OCI-LY1 (cell line): ENCODE data around the gene EIF5A.

Source experiments
- H2AFZ ChIP-seq: fragments of 200-600 bp; sonication (generic), shearing (Covaris generic); 2 replicates; pipeline ENCODE4 v1.6.0; 2014; ENCODE audit warnings: antibody characterized with exemption, mild to moderate bottlenecking, low read length
- H3F3A ChIP-seq: fragments of 200-600 bp; sonication (generic), shearing (Covaris generic); 2 replicates; pipeline ENCODE4 v1.6.0; 2014; ENCODE audit warnings: mild to moderate bottlenecking, antibody characterized with exemption, low read length, moderate library complexity; ENCODE audit not compliant: insufficient read depth
- H3K27ac ChIP-seq: fragments of 200-600 bp; sonication (generic); 2 replicates; pipeline ENCODE4 v1.5.1; 2014; ENCODE audit warnings: low read length, mixed run types, mild to moderate bottlenecking, low read depth; ENCODE audit not compliant: poor library complexity, severe bottlenecking
- H3K27me3 ChIP-seq: fragments of 200-600 bp; sonication (generic); 2 replicates; pipeline ENCODE4 v1.6.0; 2014; ENCODE audit warnings: antibody characterized with exemption, mild to moderate bottlenecking, low read length, moderate library complexity; ENCODE audit not compliant: insufficient read depth
- H3K36me3 ChIP-seq: fragments of 200-600 bp; sonication (generic); 2 replicates; pipeline ENCODE4 v1.6.1; 2014; ENCODE audit warnings: mild to moderate bottlenecking, antibody characterized with exemption, low read length, moderate library complexity, mixed read lengths; ENCODE audit not compliant: insufficient read depth
- H3K4me1 ChIP-seq: fragments of 200-600 bp; sonication (generic); 2 replicates; pipeline ENCODE4 v1.5.1; 2014; ENCODE audit warnings: mild to moderate bottlenecking, low read length, moderate library complexity; ENCODE audit not compliant: insufficient read depth, severe bottlenecking
- H3K4me2 ChIP-seq: fragments of 200-600 bp; sonication (generic), shearing (Covaris generic); 2 replicates; pipeline ENCODE4 v1.6.1; 2014; ENCODE audit warnings: low read length
- H3K4me3 ChIP-seq: fragments of 200-600 bp; sonication (generic); 2 replicates; pipeline ENCODE4 v1.5.1; 2014; ENCODE audit warnings: low read length, low read depth, mild to moderate bottlenecking, mixed read lengths; ENCODE audit not compliant: poor library complexity, severe bottlenecking
- H3K79me2 ChIP-seq: fragments of 200-600 bp; shearing (Covaris generic); 2 replicates; pipeline ENCODE4 v1.6.1; 2016; ENCODE audit warnings: mixed run types, low read length, mixed read lengths; ENCODE audit not compliant: insufficient read depth
- H3K9ac ChIP-seq: fragments of 200-600 bp; sonication (generic), shearing (Covaris generic); 2 replicates; pipeline ENCODE4 v1.6.1; 2014; ENCODE audit warnings: mild to moderate bottlenecking, low read length, mixed read lengths
- H3K9me2 ChIP-seq: fragments of 200-600 bp; sonication (generic), shearing (Covaris generic); 2 replicates; pipeline ENCODE4 v1.6.1; 2014; ENCODE audit warnings: low read depth, mild to moderate bottlenecking, low read length, mixed read lengths
- H3K9me3 ChIP-seq: fragments of 200-600 bp; shearing (Covaris generic); 2 replicates; pipeline ENCODE4 v1.6.1; 2014; ENCODE audit warnings: low read length, mixed read lengths
- H4K20me1 ChIP-seq: fragments of 200-600 bp; sonication (generic), shearing (Covaris generic); 2 replicates; pipeline ENCODE4 v1.6.0; 2016; ENCODE audit warnings: mild to moderate bottlenecking, low read length; ENCODE audit not compliant: insufficient read depth
- EZH2 ChIP-seq: fragments of 200-600 bp; sonication (generic), shearing (Covaris generic); IDR thresholded peaks from 2 replicates; pipeline ENCODE4 v1.8.0; 2017; ENCODE audit warnings: borderline replicate concordance, mixed run types, mild to moderate bottlenecking, antibody characterized with exemption, low read length, moderate library complexity, mixed read lengths
- TF ChIP-seq, protein P1 (sequence below): fragments of 200-600 bp; sonication (generic), shearing (Covaris generic); IDR thresholded peaks from 2 replicates; pipeline ENCODE4 v1.5.1; 2017; ENCODE audit warnings: mild to moderate bottlenecking, antibody characterized with exemption, low read length, moderate library complexity, mixed read lengths

The EIF5A gene

DNA sequence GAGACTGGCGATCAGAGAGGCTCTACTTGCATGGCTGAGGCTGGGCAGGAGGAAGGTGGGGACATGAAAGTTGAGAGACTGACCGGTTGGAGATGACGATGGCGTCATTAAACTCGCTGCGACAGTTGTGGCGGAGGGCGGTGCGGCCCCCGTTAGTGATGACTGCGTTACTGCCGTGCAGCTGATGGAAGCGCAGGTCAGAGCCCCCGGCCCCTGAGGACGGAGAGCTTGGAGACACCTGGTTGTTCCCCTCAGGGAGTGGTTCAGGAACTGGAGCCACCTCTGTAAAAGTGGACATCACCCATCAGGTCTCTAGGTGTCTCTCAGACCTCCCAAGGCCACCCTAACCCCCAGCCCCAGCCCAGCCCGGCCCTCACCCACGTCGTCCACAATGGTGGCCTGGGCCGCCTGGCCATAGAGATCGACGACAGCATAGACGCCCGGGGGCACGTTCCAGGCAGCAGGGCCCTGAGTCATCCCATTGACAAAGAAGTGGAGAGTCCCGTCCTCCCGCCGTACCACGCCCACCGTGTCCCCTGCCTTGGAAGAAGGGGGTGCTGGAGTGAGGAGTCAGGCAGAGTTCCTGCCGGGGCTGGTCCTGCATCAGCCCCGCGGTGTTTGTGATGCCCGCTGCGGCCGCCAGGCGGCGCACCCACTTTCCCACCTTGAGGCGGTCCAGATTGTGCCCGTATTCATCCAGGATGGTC lies 16.5 kb downstream of the EIF5A start:
- TF ChIP-seq EZH2 = no peak
- TF ChIP-seq, protein P1, sequence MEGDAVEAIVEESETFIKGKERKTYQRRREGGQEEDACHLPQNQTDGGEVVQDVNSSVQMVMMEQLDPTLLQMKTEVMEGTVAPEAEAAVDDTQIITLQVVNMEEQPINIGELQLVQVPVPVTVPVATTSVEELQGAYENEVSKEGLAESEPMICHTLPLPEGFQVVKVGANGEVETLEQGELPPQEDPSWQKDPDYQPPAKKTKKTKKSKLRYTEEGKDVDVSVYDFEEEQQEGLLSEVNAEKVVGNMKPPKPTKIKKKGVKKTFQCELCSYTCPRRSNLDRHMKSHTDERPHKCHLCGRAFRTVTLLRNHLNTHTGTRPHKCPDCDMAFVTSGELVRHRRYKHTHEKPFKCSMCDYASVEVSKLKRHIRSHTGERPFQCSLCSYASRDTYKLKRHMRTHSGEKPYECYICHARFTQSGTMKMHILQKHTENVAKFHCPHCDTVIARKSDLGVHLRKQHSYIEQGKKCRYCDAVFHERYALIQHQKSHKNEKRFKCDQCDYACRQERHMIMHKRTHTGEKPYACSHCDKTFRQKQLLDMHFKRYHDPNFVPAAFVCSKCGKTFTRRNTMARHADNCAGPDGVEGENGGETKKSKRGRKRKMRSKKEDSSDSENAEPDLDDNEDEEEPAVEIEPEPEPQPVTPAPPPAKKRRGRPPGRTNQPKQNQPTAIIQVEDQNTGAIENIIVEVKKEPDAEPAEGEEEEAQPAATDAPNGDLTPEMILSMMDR = peak; percentile 92
- Histone ChIP-seq H3K9ac (no peak overlapping the region), H3K9me3 (no peaks in the 10 kb centered on the region), H3K36me3 (peaks cover 69% of the 10 kb centered on the region), H3K4me2 (no peak overlapping the region), H4K20me1 (no peaks in the 10 kb centered on the region), H3K27me3 (no peaks in the 10 kb centered on the region), H3F3A (0 out of 2 replicates have a peak, but pooled peaks cover 2% of the 10 kb centered on the region), H3K79me2 (no peaks in the 10 kb centered on the region), H2AFZ (no peak overlapping the region), H3K4me3 (no peak overlapping the region), H3K27ac (no peak overlapping the region), H3K9me2 (no peaks in the 10 kb centered on the region), H3K4me1 (peaks cover 13% of the 10 kb centered on the region)

DNA sequence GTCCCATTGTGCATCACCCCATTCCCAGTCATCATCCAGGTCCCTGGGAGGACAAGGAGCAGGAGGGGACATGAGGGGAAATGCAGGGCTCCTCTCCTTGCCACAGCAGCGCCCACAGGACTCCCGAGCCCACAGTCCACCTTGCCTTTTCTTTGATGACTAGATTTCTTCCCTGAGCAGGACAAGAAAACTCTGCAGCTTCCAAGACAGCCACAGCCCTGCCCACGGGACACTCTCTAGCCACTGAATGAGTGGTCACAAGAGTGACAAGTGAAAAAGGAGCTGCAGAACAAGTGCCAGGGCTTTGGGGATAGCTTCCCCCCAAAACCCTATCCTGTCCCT lies 17.0 kb downstream of the EIF5A start:
- Histone ChIP-seq H3K79me2 (no peaks in the 10 kb centered on the region), H3K9ac (no peak overlapping the region), H3K27ac (no peak overlapping the region), H3K4me3 (no peak overlapping the region), H4K20me1 (no peaks in the 10 kb centered on the region), H2AFZ (no peak overlapping the region), H3K9me2 (no peaks in the 10 kb centered on the region), H3K4me1 (peaks cover 13% of the 10 kb centered on the region), H3K36me3 (peaks cover 65% of the 10 kb centered on the region), H3K9me3 (no peaks in the 10 kb centered on the region), H3K27me3 (no peaks in the 10 kb centered on the region), H3K4me2 (no peak overlapping the region), H3F3A (0 out of 2 replicates have a peak, but pooled peaks cover 2% of the 10 kb centered on the region)
- TF ChIP-seq, protein P1 = no peak; the same call in 1 of the 2 replicates
- TF ChIP-seq EZH2 = no peak

DNA sequence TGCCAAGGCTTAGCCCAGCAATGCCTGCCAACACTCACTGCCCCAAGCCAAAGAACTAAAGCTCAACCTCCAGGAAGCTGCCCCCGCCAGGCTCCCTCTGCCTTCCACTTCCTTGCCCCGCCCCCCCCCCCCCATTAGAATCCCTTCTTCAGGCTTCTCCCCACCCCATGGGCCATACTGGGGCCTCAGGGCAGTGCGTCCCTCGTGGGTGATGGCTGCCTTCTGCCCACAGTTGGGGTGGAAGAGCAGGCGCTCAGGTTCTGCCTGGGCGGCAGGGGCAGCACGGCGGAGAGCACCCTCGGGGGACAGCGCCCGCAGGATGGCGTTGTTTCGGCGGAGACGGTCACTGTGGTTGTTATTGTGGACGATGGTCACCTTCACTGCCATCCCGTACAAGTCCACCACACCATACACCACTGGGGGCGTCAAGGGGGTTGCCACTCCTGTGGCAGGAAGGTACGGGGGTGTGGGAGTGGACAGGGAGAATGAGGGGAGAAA lies 17.7 kb downstream of the EIF5A start:
- no peaks in the 10 kb centered on the region for H3K27me3 ChIP-seq
- no peak overlapping the region for H2AFZ ChIP-seq
- TF ChIP-seq, protein P1 = no peak
- no peak for TF ChIP-seq EZH2
- no peaks in the 10 kb centered on the region for H4K20me1 ChIP-seq
- no peaks in the 10 kb centered on the region for H3K79me2 ChIP-seq
- no peak overlapping the region for H3K4me2 ChIP-seq
- no peak overlapping the region for H3K27ac ChIP-seq
- H3F3A ChIP-seq = 0 out of 2 replicates have a peak, but pooled peaks cover 2% of the 10 kb centered on the region
- H3K9me2 ChIP-seq = no peaks in the 10 kb centered on the region
- H3K4me3 ChIP-seq = no peak overlapping the region
- H3K9me3 ChIP-seq = no peaks in the 10 kb centered on the region
- peaks cover 64% of the 10 kb centered on the region for H3K36me3 ChIP-seq
- no peak overlapping the region for H3K9ac ChIP-seq
- H3K4me1 ChIP-seq = peaks cover 13% of the 10 kb centered on the region
